GM19239 (cell line): ENCODE results near the gene KCTD3.

ENCODE experiments used
- DNase-seq: peaks from one replicate; pipeline ENCODE4 v3.0.0; 2011; ENCODE audit warnings: low spot score; ENCODE audit not compliant: insufficient read length
- FAIRE-seq: peaks from 2 replicates; lab custom pipeline; 2011; peaks lifted over from hg19 to GRCh38; lab: Jason Lieb, UNC

KCTD3 gene

GRCh38 chr1:215554865-215555264, 12.2 kb upstream of the KCTD3 start:
- FAIRE-seq (no peak), DNase-seq (no peak)

GRCh38 chr1:215555531-215555930, 11.6 kb upstream of the KCTD3 start:
- DNase-seq (no peak), FAIRE-seq (no peak)

- no peak for FAIRE-seq
- no peak for DNase-seq
Measured at GRCh38 chr1:215556996-215557395, 10.1 kb upstream of the KCTD3 start.

- no peak for FAIRE-seq
Measured at GRCh38 chr1:215557504-215557903, 9.6 kb upstream of the KCTD3 start.

GRCh38 chr1:215557992-215558626, 9.0 kb upstream of the KCTD3 start:
- DNase-seq: no peak
- peak; percentile 8 for FAIRE-seq

More at GRCh38 chr1:215557504-215557903, 9.6 kb upstream of the KCTD3 start:
- DNase-seq: no peak

- DNase-seq (peak; percentile 31), FAIRE-seq (no peak)
Measured at GRCh38 chr1:215567491-215568298, 591 bp downstream of the KCTD3 start.

GRCh38 chr1:215568299-215568692, 1.2 kb downstream of the KCTD3 start:
- no peak for FAIRE-seq
- peak; percentile 9 for DNase-seq

GRCh38 chr1:215569986-215570824, 3.1 kb downstream of the KCTD3 start:
- DNase-seq (no peak), FAIRE-seq (no peak)

- FAIRE-seq: no peak
Measured at GRCh38 chr1:215581896-215582295, 14.8 kb downstream of the KCTD3 start.

GRCh38 chr1:215583185-215583749, 16.2 kb downstream of the KCTD3 start:
- DNase-seq (no peak), FAIRE-seq (no peak)

More at GRCh38 chr1:215581896-215582295, 14.8 kb downstream of the KCTD3 start:
- no peak for DNase-seq

GRCh38 chr1:215584389-215584788, 17.3 kb downstream of the KCTD3 start:
- DNase-seq (no peak), FAIRE-seq (peak; percentile 4)

- no peak for DNase-seq
Measured at GRCh38 chr1:215589650-215590435, 22.7 kb downstream of the KCTD3 start.

GRCh38 chr1:215590779-215591491, 23.8 kb downstream of the KCTD3 start:
- FAIRE-seq (no peak), DNase-seq (no peak)

More at GRCh38 chr1:215589650-215590435, 22.7 kb downstream of the KCTD3 start:
- no peak for FAIRE-seq

- FAIRE-seq: no peak
- DNase-seq: no peak
Measured at GRCh38 chr1:215594640-215595039, 27.5 kb downstream of the KCTD3 start.

GRCh38 chr1:215595231-215595630, 28.1 kb downstream of the KCTD3 start:
- DNase-seq (no peak), FAIRE-seq (no peak)

- DNase-seq: no peak
- FAIRE-seq: peak; percentile 40
Measured at GRCh38 chr1:215597961-215598360, 30.9 kb downstream of the KCTD3 start.

GRCh38 chr1:215599418-215600074, 32.4 kb downstream of the KCTD3 start:
- DNase-seq: no peak
- no peak for FAIRE-seq

- FAIRE-seq (no peak), DNase-seq (no peak)
Measured at GRCh38 chr1:215600258-215600792, 33.2 kb downstream of the KCTD3 start.
